Measurements from ENCODE around the gene AQP12A.

GRCh38 chr2:240737512-240737911 is 45.8 kb downstream of the AQP12A start:
- TF ChIP-seq POLR2A (IDR thresholded peaks at IDR 0.05), result no peak
- no peak for TF ChIP-seq CTCF (IDR thresholded peaks at IDR 0.05)

Measured in adrenal gland (tissue), 5 donors.